Endothelial cell of umbilical vein (primary cell): ENCODE results near the gene ARHGEF16. TPM values are rescaled to one million over a fixed set of nuclear protein-coding genes. Genes with fewer than 3 reads are reported as not detected.

ENCODE experiments used
- BruUV-seq: library from RNA; stranded (reverse); fragments of 400-500 nt; replicated peaks from 2 replicates; lab custom pipeline; 2021; lab: Mats Ljungman, UMichigan
- CTCF ChIA-PET: fragments of 300-600, 350-600 bp; sonication (Branson Sonifier 250); formaldehyde crosslinking; loops from one replicate; lab custom pipeline; 2021; ENCODE audit warnings: antibody characterized with exemption, inconsistent platforms; lab: Charles Lee
- POLR2A ChIA-PET: fragments of 300-600, 350-600 bp; sonication (Branson Sonifier 250); formaldehyde crosslinking; loops from one replicate; lab custom pipeline; 2021; ENCODE audit warnings: antibody characterized with exemption, inconsistent platforms; lab: Charles Lee
- DNase-seq: peaks from one replicate; pipeline ENCODE4 v3.0.0-alpha.2; 2011; ENCODE audit warnings: low read depth, low spot score
- FAIRE-seq: peaks from 2 replicates; lab custom pipeline; 2011; peaks lifted over from hg19 to GRCh38; lab: Jason Lieb, UNC
- H2AFZ ChIP-seq: 2 replicates; pipeline ENCODE4 v1.6.0; 2012; ENCODE audit warnings: low read depth, low read length, control low read depth, inconsistent platforms
- H3K27ac ChIP-seq: 2 replicates; pipeline ENCODE4 v1.5.1; 2011; ENCODE audit warnings: low read depth, mild to moderate bottlenecking, control low read depth, low read length, moderate library complexity; ENCODE audit not compliant: insufficient read depth
- H3K27me3 ChIP-seq, 2 experiments: 2 replicates each; pipeline versions ENCODE4 v1.6.0 to v1.6.1; 2011; ENCODE audit warnings: low read length in 2 of 2, mixed read lengths in 1 of 2; ENCODE audit not compliant: control insufficient read depth in 2 of 2, insufficient read depth in 2 of 2
- H3K36me3 ChIP-seq, 2 experiments: 2 replicates in 1 of 2; 3 replicates in 1 of 2; pipeline ENCODE4 v1.5.1; 2011; ENCODE audit warnings: low read length in 2 of 2, mild to moderate bottlenecking in 1 of 2, moderate library complexity in 1 of 2; ENCODE audit not compliant: control insufficient read depth in 2 of 2, insufficient read depth in 2 of 2; ENCODE audit errors: extremely low read depth in 1 of 2
- H3K4me1 ChIP-seq: 3 replicates; pipeline ENCODE4 v1.5.1; 2011; ENCODE audit warnings: mild to moderate bottlenecking, low read length; ENCODE audit not compliant: control insufficient read depth, insufficient read depth; ENCODE audit errors: extremely low read depth
- H3K4me2 ChIP-seq: 2 replicates; pipeline ENCODE4 v1.6.1; 2011; ENCODE audit warnings: low read length, control low read depth, mixed read lengths; ENCODE audit not compliant: insufficient read depth
- H3K4me3 ChIP-seq, 3 experiments: fragments of 200-600 bp in 1 of 3; sonication (generic), shearing (Covaris generic) in 1 of 3; replicated peaks in 1 of 3; 2 replicates each; pipeline ENCODE4 v1.5.1; 2011 to 2016; ENCODE audit warnings: control low read depth in 3 of 3, low read length in 3 of 3, mild to moderate bottlenecking in 2 of 3, inconsistent platforms in 1 of 3, low read depth in 1 of 3, moderate library complexity in 1 of 3; ENCODE audit not compliant: insufficient read depth in 1 of 3
- H3K79me2 ChIP-seq: 2 replicates; pipeline ENCODE4 v1.6.0; 2012; ENCODE audit warnings: low read length, inconsistent platforms; ENCODE audit not compliant: control insufficient read depth, insufficient read depth
- H3K9ac ChIP-seq: replicated peaks from 2 replicates; pipeline ENCODE3; 2011; ENCODE audit warnings: low read length, control low read depth; ENCODE audit not compliant: insufficient read depth; ENCODE audit errors: extremely low read depth
- H3K9me1 ChIP-seq: replicated peaks from 3 replicates; pipeline ENCODE4 v1.6.0; 2011; ENCODE audit warnings: mild to moderate bottlenecking, low read length; ENCODE audit not compliant: control insufficient read depth, insufficient read depth; ENCODE audit errors: extremely low read depth
- H3K9me3 ChIP-seq: replicated peaks from 2 replicates; pipeline ENCODE4 v1.5.1; 2012; ENCODE audit warnings: low read length, inconsistent platforms; ENCODE audit not compliant: control insufficient read depth, insufficient read depth
- H4K20me1 ChIP-seq: replicated peaks from 2 replicates; pipeline ENCODE3; 2011; ENCODE audit warnings: mild to moderate bottlenecking, low read length; ENCODE audit not compliant: control insufficient read depth, insufficient read depth; ENCODE audit errors: extremely low read depth
- EZH2 ChIP-seq: IDR thresholded peaks from 2 replicates; pipeline ENCODE4 v1.6.1; 2012; ENCODE audit warnings: borderline replicate concordance, low read depth, mild to moderate bottlenecking, moderate library complexity, low read length, inconsistent platforms; ENCODE audit not compliant: severe bottlenecking
- FOS ChIP-seq: IDR thresholded peaks from 2 replicates; pipeline ENCODE4 v1.6.1; 2011; ENCODE audit warnings: mild to moderate bottlenecking, low read length, moderate library complexity, borderline replicate concordance; ENCODE audit not compliant: insufficient read depth
- GATA2 ChIP-seq: IDR thresholded peaks from 2 replicates; pipeline ENCODE4 v1.7.0; 2011; ENCODE audit warnings: low read depth, mild to moderate bottlenecking, moderate library complexity, mixed read lengths, low read length; ENCODE audit not compliant: insufficient read length, insufficient read depth
- JUN ChIP-seq: IDR thresholded peaks from 2 replicates; pipeline ENCODE4 v1.6.1; 2011; ENCODE audit warnings: borderline replicate concordance, low read depth; ENCODE audit not compliant: insufficient read length, insufficient read depth
- MYC ChIP-seq: IDR thresholded peaks from one replicate; pipeline ENCODE4 v1.6.1; 2011; ENCODE audit warnings: mild to moderate bottlenecking, low read depth, low read length
- POLR2A ChIP-seq: IDR thresholded peaks from 2 replicates; pipeline ENCODE4 v1.6.1; 2012; ENCODE audit warnings: low read depth, mild to moderate bottlenecking, control low read depth, low read length
- dilution Hi-C: fragments of 300-500 bp; cut with MboI; formaldehyde crosslinking; loops from one replicate; pipeline ENCODE4 v1.15.0; 2019; ENCODE audit warnings: low sequenced_read_pairs; ENCODE audit not compliant: extremely low pct_ligation_motif_present
- intact Hi-C: fragments of 100-400 bp; cut with micrococcal nuclease; formaldehyde crosslinking; loops from one replicate; pipeline ENCODE4 v1.10.0; 2022
- polyA plus RNA-seq, 4 experiments: library from polyadenylated mRNA; depleted of rRNA in 3 of 4; stranded (reverse) in 3 of 4; unstranded in 1 of 4; fragments of >200 nt; gene quantifications; 2 replicates each; pipeline versions ENCODE4 v1.2.1 to v1.2.3, GENCODE V29; 2011 to 2012; ENCODE audit warnings: missing spikeins in 1 of 4
- total RNA-seq: library from RNA; stranded (reverse); gene quantifications from 2 replicates; pipeline ENCODE4 v1.2.3, GENCODE V29; 2021
- TF ChIP-seq, protein P1 (sequence below): IDR thresholded peaks from 2 replicates; pipeline ENCODE4 v1.6.1; 2011; ENCODE audit not compliant: insufficient read depth, insufficient read length
- TF ChIP-seq, protein P2 (sequence below), 2 donors: IDR thresholded peaks; 1 replicate in 1 of 2; 2 replicates in 1 of 2; pipeline ENCODE4 v1.5.1; 2011; ENCODE audit warnings: low read length in 2 of 2, mild to moderate bottlenecking in 2 of 2, moderate library complexity in 2 of 2, control low read depth in 1 of 2, inconsistent platforms in 1 of 2, low read depth in 1 of 2; ENCODE audit not compliant: insufficient read depth in 1 of 2; ENCODE audit errors: extremely low read depth in 1 of 2

Gene ARHGEF16
- total and polyA plus RNA-seq, 2 donors (not counting 3 experiments of a cell fraction or from before 2014, with no cell fraction given), result 0.52 to 1.3 TPM

DNA sequence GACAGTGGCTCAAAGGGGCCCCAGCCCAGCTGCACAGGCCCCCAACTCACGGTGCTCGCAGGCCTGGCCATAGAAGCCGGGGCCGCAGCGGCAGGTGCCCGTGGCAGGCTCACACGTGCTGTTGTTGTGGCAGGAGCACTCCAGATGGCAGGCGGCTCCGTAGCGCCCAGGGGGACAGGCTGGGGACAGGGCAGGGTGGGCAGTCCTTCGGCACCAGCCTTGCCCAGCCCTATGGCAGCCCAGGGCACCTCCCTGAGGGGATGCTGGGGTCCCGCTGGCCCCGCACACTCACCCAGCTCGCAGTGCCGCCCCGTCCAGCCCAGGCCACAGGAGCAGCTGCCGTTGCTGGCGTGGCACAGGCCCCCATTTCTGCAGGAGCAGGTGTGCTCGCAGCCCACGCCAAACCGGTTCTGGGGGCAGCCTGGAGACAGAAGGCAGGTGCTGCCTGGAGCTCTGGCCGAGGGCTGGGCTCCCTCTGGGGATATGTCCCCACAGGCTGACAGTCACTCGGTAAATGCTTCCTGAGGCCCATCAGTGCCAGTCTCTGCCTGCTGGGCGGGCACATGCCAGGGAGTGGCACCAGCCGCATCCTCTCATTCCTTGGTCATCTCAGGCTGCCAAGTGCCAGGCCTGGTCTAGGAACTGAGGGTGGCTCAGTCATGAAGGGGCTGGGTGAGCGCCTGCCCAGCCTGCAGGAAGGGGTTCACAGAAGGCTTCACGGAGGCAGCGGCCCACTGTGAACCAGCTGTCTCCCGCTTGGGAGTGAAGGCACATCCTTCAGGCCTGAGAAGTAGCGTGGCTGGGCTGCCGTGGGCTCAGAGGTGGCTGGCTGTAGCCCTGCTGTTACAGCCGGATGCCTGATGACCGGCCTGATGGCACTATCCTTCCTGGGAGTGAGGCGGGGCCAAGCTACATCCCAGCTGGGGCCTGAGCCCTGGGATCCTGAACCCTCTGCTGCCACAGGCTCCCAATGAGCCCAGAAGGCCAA is 40.1 kb downstream of the ARHGEF16 start:
- Histone ChIP-seq H2AFZ (no peak overlapping the region), H3K9me1 (no peaks in the 10 kb centered on the region), H3K4me2 (no peak overlapping the region), H3K4me1 (no peaks in the 10 kb centered on the region), H3K27me3 (no peaks in the 10 kb centered on the region), H3K79me2 (no peaks in the 10 kb centered on the region), H3K9me3 (no peaks in the 10 kb centered on the region), H4K20me1 (no peaks in the 10 kb centered on the region), H3K9ac (no peak overlapping the region), H3K36me3 (no peaks in the 10 kb centered on the region), H3K4me3 (no peak overlapping the region), H3K27ac (no peak overlapping the region)
- ChIA-PET POLR2A (no interaction called here), CTCF (interaction anchor here (0.9 kb wide), 1 partner anchor 124 kb away, joined by 3 read pairs; no protein-coding TSS in a partner anchor)
- no TSS peak for BruUV-seq
- TF ChIP-seq MYC (no peak), POLR2A (no peak), JUN (no peak), GATA2 (no peak), EZH2 (no peak), FOS (no peak)
- TF ChIP-seq, protein P1, sequence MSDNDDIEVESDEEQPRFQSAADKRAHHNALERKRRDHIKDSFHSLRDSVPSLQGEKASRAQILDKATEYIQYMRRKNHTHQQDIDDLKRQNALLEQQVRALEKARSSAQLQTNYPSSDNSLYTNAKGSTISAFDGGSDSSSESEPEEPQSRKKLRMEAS, result no peak
- TF ChIP-seq, protein P2, sequence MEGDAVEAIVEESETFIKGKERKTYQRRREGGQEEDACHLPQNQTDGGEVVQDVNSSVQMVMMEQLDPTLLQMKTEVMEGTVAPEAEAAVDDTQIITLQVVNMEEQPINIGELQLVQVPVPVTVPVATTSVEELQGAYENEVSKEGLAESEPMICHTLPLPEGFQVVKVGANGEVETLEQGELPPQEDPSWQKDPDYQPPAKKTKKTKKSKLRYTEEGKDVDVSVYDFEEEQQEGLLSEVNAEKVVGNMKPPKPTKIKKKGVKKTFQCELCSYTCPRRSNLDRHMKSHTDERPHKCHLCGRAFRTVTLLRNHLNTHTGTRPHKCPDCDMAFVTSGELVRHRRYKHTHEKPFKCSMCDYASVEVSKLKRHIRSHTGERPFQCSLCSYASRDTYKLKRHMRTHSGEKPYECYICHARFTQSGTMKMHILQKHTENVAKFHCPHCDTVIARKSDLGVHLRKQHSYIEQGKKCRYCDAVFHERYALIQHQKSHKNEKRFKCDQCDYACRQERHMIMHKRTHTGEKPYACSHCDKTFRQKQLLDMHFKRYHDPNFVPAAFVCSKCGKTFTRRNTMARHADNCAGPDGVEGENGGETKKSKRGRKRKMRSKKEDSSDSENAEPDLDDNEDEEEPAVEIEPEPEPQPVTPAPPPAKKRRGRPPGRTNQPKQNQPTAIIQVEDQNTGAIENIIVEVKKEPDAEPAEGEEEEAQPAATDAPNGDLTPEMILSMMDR (IDR thresholded peaks at IDR 0.05; ENCODE audit: extremely low read depth in 1 of 2, insufficient read depth in 1 of 2, low read depth in 1 of 2, low read length in 2 of 2), result no peak
- no peak for FAIRE-seq
- intact Hi-C loops, result loop anchor here (5.0 kb wide), 1 partner anchor 228 kb away; no protein-coding TSS in a partner anchor
- dilution Hi-C loops, result no loop called here
- no peak for DNase-seq
